Karpas-422 (cell line): ENCODE data around the gene ITPRID1. TPM values are rescaled to one million over a fixed set of nuclear protein-coding genes. Genes with fewer than 3 reads are reported as not detected.

Experiments used
- DNase-seq: peaks from one replicate; pipeline ENCODE4 v3.0.0-alpha.2; 2015
- H2AFZ ChIP-seq: fragments of 200-600 bp; sonication (generic); 2 replicates; pipeline ENCODE4 v1.6.1; 2014; ENCODE audit warnings: antibody characterized with exemption, low read length, mixed read lengths
- H3K27ac ChIP-seq: fragments of 200-600 bp; sonication (generic); 2 replicates; pipeline ENCODE4 v1.5.1; 2014; ENCODE audit warnings: mild to moderate bottlenecking, low read length, moderate library complexity
- H3K27me3 ChIP-seq: fragments of 200-600 bp; sonication (generic); 2 replicates; pipeline ENCODE4 v1.6.1; 2014; ENCODE audit warnings: low read length, mixed read lengths
- H3K36me3 ChIP-seq: fragments of 200-600 bp; sonication (generic); 2 replicates; pipeline ENCODE4 v1.6.1; 2014; ENCODE audit warnings: low read length, mixed read lengths; ENCODE audit not compliant: insufficient read depth
- H3K4me1 ChIP-seq: fragments of 200-600 bp; sonication (generic); 2 replicates; pipeline ENCODE4 v1.6.1; 2014; ENCODE audit warnings: mild to moderate bottlenecking, low read length, mixed read lengths
- H3K4me2 ChIP-seq: fragments of 200-600 bp; sonication (generic); 2 replicates; pipeline ENCODE4 v1.6.1; 2014; ENCODE audit warnings: low read length, low read depth, mild to moderate bottlenecking; ENCODE audit not compliant: poor library complexity, severe bottlenecking
- H3K4me3 ChIP-seq: fragments of 200-600 bp; sonication (generic); 2 replicates; pipeline ENCODE4 v1.5.1; 2014; ENCODE audit warnings: mild to moderate bottlenecking, antibody characterized with exemption, low read length, mixed read lengths
- H3K79me2 ChIP-seq: fragments of 200-600 bp; sonication (generic); 2 replicates; pipeline ENCODE4 v1.6.1; 2014; ENCODE audit warnings: mild to moderate bottlenecking, low read length, mixed read lengths
- H3K9ac ChIP-seq: fragments of 200-600 bp; sonication (generic); 2 replicates; pipeline ENCODE4 v1.6.0; 2014; ENCODE audit warnings: low read length
- H3K9me2 ChIP-seq: fragments of 200-600 bp; sonication (generic), shearing (Covaris generic); replicated peaks from 2 replicates; pipeline ENCODE4 v1.6.0; 2014; ENCODE audit warnings: mild to moderate bottlenecking, low read length, moderate library complexity; ENCODE audit not compliant: insufficient read depth
- H3K9me3 ChIP-seq: fragments of 300-700, 200-600 bp; sonication (generic); 2 replicates; pipeline ENCODE4 v1.6.1; 2014; ENCODE audit warnings: low read length, mixed read lengths
- H4K20me1 ChIP-seq: fragments of 200-600 bp; sonication (generic); 2 replicates; pipeline ENCODE4 v1.6.1; 2014; ENCODE audit warnings: mild to moderate bottlenecking, antibody characterized with exemption, low read length, low read depth; ENCODE audit not compliant: insufficient read depth
- total RNA-seq: library from RNA; depleted of rRNA; stranded (reverse); fragments of >200 nt; shearing (Covaris generic); gene quantifications from 2 replicates; pipeline ENCODE4 v1.2.3, GENCODE V29; 2014; ENCODE audit warnings: low replicate concordance; rRNA removed

The ITPRID1 gene
- total RNA-seq, 1 experiment from 2014 or later = not detected

DNA sequence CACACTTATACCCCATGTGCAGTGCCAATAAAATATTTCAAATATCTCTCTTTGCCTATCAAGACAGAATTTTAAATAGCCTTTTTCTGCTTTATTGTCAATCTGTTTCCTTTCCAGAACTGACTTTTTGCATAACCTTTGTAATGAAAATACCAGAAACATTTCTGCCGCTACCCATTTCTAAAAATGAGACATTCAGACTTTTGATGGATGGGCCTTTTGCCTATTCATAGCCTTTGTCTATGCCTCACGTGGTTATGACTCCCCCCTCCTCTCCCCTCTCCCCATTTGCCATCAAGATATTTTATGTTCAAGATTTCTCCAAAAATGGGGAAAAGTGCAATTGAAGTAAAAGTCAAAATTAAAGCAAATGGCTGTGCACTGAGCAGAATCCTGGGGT is 179.0 kb downstream of the ITPRID1 start:
- H3K4me2 ChIP-seq = peak overlapping the region; percentile 56
- no peaks in the 10 kb centered on the region for H4K20me1 ChIP-seq
- H3K27me3 ChIP-seq = no peaks in the 10 kb centered on the region
- peak overlapping the region; percentile 44; the same call in 1 of the 2 replicates for H3K9ac ChIP-seq
- DNase-seq = peak; percentile 56
- H3K4me1 ChIP-seq = peaks cover 98% of the 10 kb centered on the region
- H3K79me2 ChIP-seq = no peaks in the 10 kb centered on the region
- H3K4me3 ChIP-seq = no peak overlapping the region; the same call in 1 of the 2 replicates
- no peaks in the 10 kb centered on the region for H3K9me2 ChIP-seq
- peak overlapping the region; percentile 88 for H3K27ac ChIP-seq
- H3K36me3 ChIP-seq = no peaks in the 10 kb centered on the region
- H3K9me3 ChIP-seq = no peaks in the 10 kb centered on the region
- H2AFZ ChIP-seq = no peak overlapping the region

DNA sequence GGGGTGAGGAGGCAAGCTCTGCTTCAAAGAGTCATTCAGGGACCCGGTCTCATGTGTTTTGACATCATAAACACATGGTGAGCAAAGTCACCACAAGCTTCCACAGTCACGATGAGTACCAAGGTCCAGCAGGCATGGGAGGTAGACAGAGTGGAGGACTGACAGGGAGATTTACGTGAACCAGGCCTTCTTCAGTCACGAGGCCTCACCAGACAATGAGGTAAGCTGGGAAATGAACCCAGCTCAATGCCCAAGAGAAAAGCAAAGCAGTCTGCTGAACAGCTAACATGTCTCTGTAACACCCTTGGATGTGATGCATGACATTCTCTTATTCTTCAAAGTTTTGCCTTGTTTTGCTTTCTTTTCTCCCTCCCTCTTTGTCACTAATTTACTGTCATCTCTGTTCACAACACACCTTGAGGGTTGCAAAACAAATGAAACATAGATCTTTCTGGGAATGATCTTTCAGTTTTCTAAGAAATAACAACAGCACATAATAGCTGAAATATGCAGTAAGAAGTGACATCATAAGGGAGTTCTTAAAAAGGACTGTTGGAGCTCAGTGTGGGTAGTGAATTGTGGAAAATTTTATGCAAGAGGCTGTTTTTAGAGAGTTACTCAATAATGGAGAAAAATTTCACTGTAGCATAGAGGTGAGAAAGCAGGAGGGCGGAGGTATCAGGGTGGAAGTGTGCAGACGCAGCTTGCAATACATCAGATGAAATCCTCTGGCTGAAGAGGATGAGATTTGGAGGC is 182.1 kb downstream of the ITPRID1 start:
- Histone ChIP-seq H2AFZ (no peak overlapping the region), H3K4me2 (peak overlapping the region; percentile 63), H3K9me2 (no peaks in the 10 kb centered on the region), H3K27ac (peak overlapping the region; percentile 87), H3K9me3 (no peaks in the 10 kb centered on the region), H3K27me3 (no peaks in the 10 kb centered on the region), H3K4me1 (peaks cover 67% of the 10 kb centered on the region), H3K9ac (peak overlapping the region; percentile 40), H3K4me3 (peak overlapping the region; percentile 30; the same call in 1 of the 2 replicates), H3K36me3 (no peaks in the 10 kb centered on the region), H4K20me1 (no peaks in the 10 kb centered on the region), H3K79me2 (no peaks in the 10 kb centered on the region)
- DNase-seq = peak; percentile 76

DNA sequence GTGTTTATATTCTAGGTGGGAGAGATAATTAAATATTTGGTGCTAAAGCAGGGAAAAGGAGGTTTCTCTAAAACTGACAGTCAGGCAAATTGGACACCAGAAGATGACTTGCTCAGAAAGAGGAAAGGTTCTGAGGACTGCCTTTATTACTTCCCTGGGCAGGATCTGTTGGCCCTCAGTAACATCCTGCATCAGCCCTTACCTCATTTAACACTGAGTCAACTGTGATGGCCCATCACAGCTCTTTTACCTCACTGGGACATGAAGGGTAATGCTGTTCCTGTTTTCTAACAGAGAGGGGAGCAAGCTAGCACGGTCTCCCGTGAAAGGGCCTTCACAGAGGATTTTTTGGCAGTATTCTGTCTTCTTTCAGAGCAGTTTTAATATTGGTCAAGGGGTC is 185.2 kb downstream of the ITPRID1 start:
- Histone ChIP-seq H3K4me3 (no peak overlapping the region), H3K9ac (no peak overlapping the region), H3K9me3 (no peaks in the 10 kb centered on the region), H2AFZ (no peak overlapping the region), H4K20me1 (no peaks in the 10 kb centered on the region), H3K36me3 (no peaks in the 10 kb centered on the region), H3K79me2 (no peaks in the 10 kb centered on the region), H3K27me3 (no peaks in the 10 kb centered on the region), H3K4me1 (peaks cover 47% of the 10 kb centered on the region), H3K4me2 (no peak overlapping the region), H3K9me2 (no peaks in the 10 kb centered on the region), H3K27ac (no peak overlapping the region)
- peak; percentile 44 for DNase-seq

GRCh38 chr7:31702354-31702753 is 188.5 kb downstream of the ITPRID1 start:
- H3K27me3 ChIP-seq = no peaks in the 10 kb centered on the region
- H2AFZ ChIP-seq = no peak overlapping the region
- no peak overlapping the region for H3K4me3 ChIP-seq
- no peaks in the 10 kb centered on the region for H4K20me1 ChIP-seq
- no peaks in the 10 kb centered on the region for H3K9me2 ChIP-seq
- no peak for DNase-seq
- H3K79me2 ChIP-seq = no peaks in the 10 kb centered on the region
- no peaks in the 10 kb centered on the region for H3K36me3 ChIP-seq
- no peak overlapping the region for H3K27ac ChIP-seq
- no peaks in the 10 kb centered on the region for H3K9me3 ChIP-seq
- peaks cover 24% of the 10 kb centered on the region for H3K4me1 ChIP-seq
- H3K4me2 ChIP-seq = peak overlapping the region; percentile 33
- H3K9ac ChIP-seq = no peak overlapping the region

GRCh38 chr7:31705377-31705776 is 191.5 kb downstream of the ITPRID1 start:
- no peaks in the 10 kb centered on the region for H3K9me2 ChIP-seq
- H2AFZ ChIP-seq = no peak overlapping the region
- peaks cover 33% of the 10 kb centered on the region for H3K4me1 ChIP-seq
- H3K27me3 ChIP-seq = no peaks in the 10 kb centered on the region
- no peak overlapping the region for H3K9ac ChIP-seq
- no peak overlapping the region for H3K4me2 ChIP-seq
- no peaks in the 10 kb centered on the region for H3K79me2 ChIP-seq
- DNase-seq = no peak
- no peak overlapping the region for H3K27ac ChIP-seq
- H3K4me3 ChIP-seq = no peak overlapping the region
- H3K36me3 ChIP-seq = no peaks in the 10 kb centered on the region
- H3K9me3 ChIP-seq = no peaks in the 10 kb centered on the region
- H4K20me1 ChIP-seq = no peaks in the 10 kb centered on the region

DNA sequence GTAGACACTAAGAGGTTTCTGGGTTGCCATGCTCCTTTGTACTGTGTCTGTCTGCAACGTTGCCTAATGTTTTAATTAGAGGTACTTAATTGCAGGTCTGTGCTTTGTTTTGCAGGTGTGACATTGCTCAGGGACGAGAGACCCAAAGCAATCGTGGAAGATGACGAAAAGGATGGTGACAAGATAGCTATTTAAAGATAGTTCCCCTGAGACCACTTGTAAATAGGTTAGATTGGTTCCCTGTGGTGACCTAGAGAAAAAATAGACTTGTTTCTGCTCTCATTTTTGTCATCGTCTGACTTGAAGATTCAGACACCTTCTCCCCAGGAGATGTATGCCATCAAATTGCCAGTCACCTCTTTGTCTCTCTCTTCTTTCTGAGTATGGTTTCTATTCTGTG is 193.2 kb downstream of the ITPRID1 start:
- Histone ChIP-seq H3K4me1 (peaks cover 31% of the 10 kb centered on the region), H4K20me1 (no peaks in the 10 kb centered on the region), H3K4me2 (peak overlapping the region; percentile 46), H2AFZ (no peak overlapping the region), H3K36me3 (no peaks in the 10 kb centered on the region), H3K9me3 (no peaks in the 10 kb centered on the region), H3K27me3 (no peaks in the 10 kb centered on the region), H3K9me2 (no peaks in the 10 kb centered on the region), H3K79me2 (no peaks in the 10 kb centered on the region), H3K4me3 (peak overlapping the region; percentile 10; the same call in 1 of the 2 replicates), H3K9ac (no peak overlapping the region), H3K27ac (no peak overlapping the region)
- DNase-seq = peak; percentile 69

Other genes with a start within 250 kb of the ITPRID1 start
- gene NEUROD6, start 173.4 kb upstream of the ITPRID1 start, total RNA-seq = not detected in 2 replicates
- 0.22 and 7.9 TPM in 2 replicates for gene PPP1R17, start 173.1 kb downstream of the ITPRID1 start, total RNA-seq